ENCODE data around the gene ID4.

The ID4 gene, protein sequence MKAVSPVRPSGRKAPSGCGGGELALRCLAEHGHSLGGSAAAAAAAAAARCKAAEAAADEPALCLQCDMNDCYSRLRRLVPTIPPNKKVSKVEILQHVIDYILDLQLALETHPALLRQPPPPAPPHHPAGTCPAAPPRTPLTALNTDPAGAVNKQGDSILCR

DNA sequence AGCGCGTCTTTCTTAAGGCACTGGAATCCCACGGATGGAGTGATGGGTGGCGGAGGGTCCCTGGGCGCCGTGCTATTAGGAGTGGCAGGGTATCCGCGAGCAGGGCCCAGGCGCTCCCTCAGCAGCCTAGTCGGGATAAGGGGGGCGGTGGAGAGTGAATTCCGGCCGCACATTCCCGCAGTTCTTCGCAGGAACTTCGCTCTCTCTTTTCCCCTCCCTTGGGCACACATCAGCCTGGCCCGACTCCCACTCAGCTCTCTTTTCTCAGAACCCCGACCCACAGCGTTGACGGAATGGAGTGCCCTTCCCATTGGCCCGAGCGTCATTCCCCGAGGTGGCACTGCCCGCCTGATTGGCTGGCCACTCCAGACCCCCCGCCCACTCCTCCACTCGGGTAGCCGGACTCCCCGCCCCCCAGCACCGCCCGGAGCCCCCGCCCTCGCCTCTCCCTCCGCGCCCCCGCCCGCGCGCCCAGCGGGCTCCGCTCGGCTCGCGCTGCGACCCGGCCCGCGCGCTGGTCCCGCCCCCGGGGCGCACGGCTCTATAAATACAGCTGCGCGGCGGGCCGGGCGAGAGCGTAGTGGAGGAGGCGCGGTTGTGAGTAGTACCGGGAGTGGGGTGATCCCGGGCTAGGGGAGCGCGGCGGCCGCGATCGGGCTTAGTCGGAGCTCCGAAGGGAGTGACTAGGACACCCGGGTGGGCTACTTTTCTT lies at the start of gene ID4:
TSS of gene ID4 (plus strand) at position 572 of the 712 bp plus-strand sequence. CDS start 385 bp downstream, outside the sequence.
- peaks cover 2% of the 10 kb centered on the region for H3K4me1 ChIP-seq (ENCODE audit: insufficient read depth, insufficient read length)
- H3K4me3 ChIP-seq (ENCODE audit: insufficient read length, low read depth): peak within 1 kb of the TSS; percentile 88

DNA sequence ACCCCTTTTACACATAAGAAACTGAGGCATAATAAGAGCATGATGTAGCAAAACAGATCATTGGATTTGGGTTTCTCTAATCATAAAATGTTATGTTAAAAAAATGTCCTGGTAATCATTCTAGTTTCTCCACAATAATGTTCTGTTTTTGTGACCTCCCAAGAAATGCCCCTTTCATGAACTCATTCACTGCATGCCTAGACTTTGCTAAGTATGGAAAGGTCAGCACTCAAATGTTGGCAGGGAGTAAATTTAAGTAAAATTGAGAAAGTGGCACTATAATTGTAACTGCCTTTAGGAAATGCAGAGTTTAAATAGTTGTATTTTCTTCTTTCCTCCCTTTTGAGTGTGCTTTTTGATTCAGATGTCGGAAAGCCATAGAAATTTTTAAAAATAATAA lies 48.5 kb upstream of the ID4 start:
- no peak for TF ChIP-seq ZNF274 (IDR thresholded peaks at IDR 0.05; ENCODE audit: low read depth, low read length)
- H3K4me1 ChIP-seq (ENCODE audit: insufficient read depth, insufficient read length): no peaks in the 10 kb centered on the region
- no peaks in the 10 kb centered on the region for H3K27me3 ChIP-seq (ENCODE audit: insufficient read depth, insufficient read length)
- H3K9me3 ChIP-seq (ENCODE audit: insufficient read depth, low read length): no peaks in the 10 kb centered on the region
- H3K9ac ChIP-seq (ENCODE audit: insufficient read length, low read depth): no peak overlapping the region
- no peak overlapping the region for H3K4me3 ChIP-seq (ENCODE audit: insufficient read length, low read depth)
- no peaks in the 10 kb centered on the region for H3K36me3 ChIP-seq (ENCODE audit: insufficient read depth, insufficient read length, low read length)
- no peak for DNase-seq (ENCODE audit: low read depth, low spot score)

More for the DNA sequence above, at the start of gene ID4:
- TF ChIP-seq YY1 (IDR thresholded peaks at IDR 0.05; ENCODE audit: insufficient read depth, insufficient read length): no peak
- no peak for TF ChIP-seq SUZ12 (IDR thresholded peaks at IDR 0.05; ENCODE audit: extremely low read depth, insufficient read depth, insufficient read length)
- TF ChIP-seq ZNF274 (IDR thresholded peaks at IDR 0.05; ENCODE audit: low read depth, low read length): no peak
- Histone ChIP-seq H3K9me3 (ENCODE audit: insufficient read depth, low read length) (no peaks in the 10 kb centered on the region), H3K9ac (ENCODE audit: insufficient read length, low read depth) (peak within 1 kb of the TSS; percentile 91), H3K36me3 (ENCODE audit: insufficient read depth, insufficient read length, low read length) (peaks cover 12% of the 10 kb centered on the region), H3K27me3 (ENCODE audit: insufficient read depth, insufficient read length) (no peaks in the 10 kb centered on the region)
- peak; percentile 86 for DNase-seq (ENCODE audit: low read depth, low spot score)

DNA sequence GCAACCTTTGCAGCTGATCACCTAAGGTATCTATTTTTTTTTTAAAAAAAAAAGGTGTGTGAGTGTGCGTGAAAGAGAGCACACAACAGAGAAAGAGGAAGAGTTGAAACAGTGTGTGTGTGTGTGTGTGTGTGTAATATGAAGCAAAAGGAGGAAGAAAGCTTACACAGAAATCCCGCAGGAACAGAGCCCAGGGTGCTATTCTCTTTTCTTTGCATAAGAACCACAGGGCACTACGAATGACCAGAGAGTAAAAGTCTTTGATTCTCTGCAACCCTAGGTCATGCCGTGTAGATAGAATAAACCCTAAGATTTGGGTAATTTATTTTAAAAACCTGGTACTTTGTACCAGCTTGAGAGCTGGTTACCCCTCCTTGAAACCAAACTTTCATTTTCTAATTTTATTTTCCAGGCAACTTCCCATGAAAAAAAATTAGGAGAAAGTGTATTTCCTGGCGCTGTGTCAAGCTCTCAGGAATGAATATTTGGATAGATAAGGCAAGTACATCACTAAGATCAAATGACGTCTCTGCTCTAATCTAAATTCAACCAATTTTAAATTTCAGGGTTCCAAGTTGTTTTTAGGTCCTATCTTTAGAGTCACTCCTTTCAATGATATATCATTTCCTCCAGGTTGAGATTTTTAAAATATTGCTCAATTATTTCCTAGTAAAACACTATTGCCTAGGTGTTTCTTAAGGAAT lies 47.9 kb upstream of the ID4 start:
- H3K4me1 ChIP-seq (ENCODE audit: insufficient read depth, insufficient read length): no peaks in the 10 kb centered on the region
- no peak for DNase-seq (ENCODE audit: low read depth, low spot score)
- H3K9me3 ChIP-seq (ENCODE audit: insufficient read depth, low read length): no peaks in the 10 kb centered on the region
- H3K9ac ChIP-seq (ENCODE audit: insufficient read length, low read depth): no peak overlapping the region
- TF ChIP-seq YY1 (IDR thresholded peaks at IDR 0.05; ENCODE audit: insufficient read depth, insufficient read length) (no peak), ZNF274 (IDR thresholded peaks at IDR 0.05; ENCODE audit: low read depth, low read length) (no peak), SUZ12 (IDR thresholded peaks at IDR 0.05; ENCODE audit: extremely low read depth, insufficient read depth, insufficient read length) (no peak)
- H3K36me3 ChIP-seq (ENCODE audit: insufficient read depth, insufficient read length, low read length): no peaks in the 10 kb centered on the region
- H3K4me3 ChIP-seq (ENCODE audit: insufficient read length, low read depth): no peak overlapping the region
- H3K27me3 ChIP-seq (ENCODE audit: insufficient read depth, insufficient read length): no peaks in the 10 kb centered on the region

DNA sequence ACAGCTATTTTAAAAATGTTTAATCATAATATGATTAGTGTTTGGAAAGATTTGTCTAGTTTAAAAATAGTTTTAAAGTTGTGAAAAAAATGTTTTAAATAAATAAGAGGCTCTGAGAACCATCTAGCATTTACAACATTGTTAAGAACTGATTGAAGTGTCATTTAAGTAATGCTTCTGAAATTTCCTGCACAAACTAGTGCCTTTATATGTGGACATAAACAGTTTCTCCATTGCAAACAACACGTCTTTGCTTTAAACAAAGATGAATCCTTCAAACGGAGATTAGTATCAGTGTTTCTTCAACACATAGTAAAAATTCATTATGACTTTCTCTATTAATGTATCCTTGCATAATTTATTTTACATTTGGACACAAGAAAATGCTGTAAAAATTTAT lies 45.9 kb upstream of the ID4 start:
- H3K4me1 ChIP-seq (ENCODE audit: insufficient read depth, insufficient read length): no peaks in the 10 kb centered on the region
- TF ChIP-seq ZNF274 (IDR thresholded peaks at IDR 0.05; ENCODE audit: low read depth, low read length) (no peak), SUZ12 (IDR thresholded peaks at IDR 0.05; ENCODE audit: extremely low read depth, insufficient read depth, insufficient read length) (no peak), YY1 (IDR thresholded peaks at IDR 0.05; ENCODE audit: insufficient read depth, insufficient read length) (no peak)
- H3K36me3 ChIP-seq (ENCODE audit: insufficient read depth, insufficient read length, low read length): no peaks in the 10 kb centered on the region
- H3K9ac ChIP-seq (ENCODE audit: insufficient read length, low read depth): no peak overlapping the region
- H3K27me3 ChIP-seq (ENCODE audit: insufficient read depth, insufficient read length): no peaks in the 10 kb centered on the region
- H3K4me3 ChIP-seq (ENCODE audit: insufficient read length, low read depth): no peak overlapping the region
- H3K9me3 ChIP-seq (ENCODE audit: insufficient read depth, low read length): no peaks in the 10 kb centered on the region; the same call in 1 of the 2 replicates
- no peak for DNase-seq (ENCODE audit: low read depth, low spot score)

DNA sequence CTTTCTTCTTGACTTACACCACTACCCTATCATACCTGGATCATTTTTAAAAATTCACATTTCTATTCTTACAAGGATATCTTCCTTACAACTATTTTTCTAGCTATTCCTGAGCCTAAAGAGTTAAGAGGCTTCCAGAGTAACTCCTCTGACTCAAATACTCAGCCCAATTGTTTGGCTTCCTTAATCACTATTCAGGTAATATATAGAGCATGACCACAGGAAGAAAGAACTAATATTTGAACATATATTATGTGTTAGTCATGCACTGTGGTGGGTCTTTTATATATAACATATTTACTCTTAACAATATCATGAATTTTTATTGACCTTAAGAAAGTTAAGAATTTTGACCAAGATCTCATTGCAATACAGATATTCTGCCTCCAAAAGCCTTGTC lies 42.0 kb upstream of the ID4 start:
- Histone ChIP-seq H3K4me1 (ENCODE audit: insufficient read depth, insufficient read length) (no peaks in the 10 kb centered on the region), H3K36me3 (ENCODE audit: insufficient read depth, insufficient read length, low read length) (no peaks in the 10 kb centered on the region), H3K9me3 (ENCODE audit: insufficient read depth, low read length) (peaks cover 4% of the 10 kb centered on the region), H3K9ac (ENCODE audit: insufficient read length, low read depth) (no peak overlapping the region), H3K4me3 (ENCODE audit: insufficient read length, low read depth) (no peak overlapping the region), H3K27me3 (ENCODE audit: insufficient read depth, insufficient read length) (no peaks in the 10 kb centered on the region)
- no peak for TF ChIP-seq SUZ12 (IDR thresholded peaks at IDR 0.05; ENCODE audit: extremely low read depth, insufficient read depth, insufficient read length)
- TF ChIP-seq YY1 (IDR thresholded peaks at IDR 0.05; ENCODE audit: insufficient read depth, insufficient read length): no peak
- no peak for TF ChIP-seq ZNF274 (IDR thresholded peaks at IDR 0.05; ENCODE audit: low read depth, low read length)
- no peak for DNase-seq (ENCODE audit: low read depth, low spot score)

DNA sequence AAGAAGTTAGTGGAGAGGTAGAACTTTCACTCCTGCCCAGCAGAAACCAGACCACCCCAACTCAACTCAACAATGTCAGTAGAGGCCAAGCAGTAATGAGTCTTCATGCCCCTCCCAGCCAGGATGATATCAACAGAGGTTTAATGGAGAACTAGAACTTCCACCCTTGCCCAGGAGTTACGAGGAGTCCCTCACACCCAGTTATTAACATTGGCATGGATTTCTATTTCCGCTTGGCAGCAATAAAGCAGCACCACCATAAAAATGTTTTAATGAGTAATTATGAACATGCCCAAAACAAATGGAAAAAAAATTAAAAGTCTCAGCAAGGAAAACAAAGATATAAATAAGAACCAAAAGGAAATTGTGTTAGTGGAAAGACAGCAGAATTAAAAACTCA lies 40.7 kb upstream of the ID4 start:
- Histone ChIP-seq H3K9ac (ENCODE audit: insufficient read length, low read depth) (no peak overlapping the region), H3K9me3 (ENCODE audit: insufficient read depth, low read length) (peaks cover 4% of the 10 kb centered on the region), H3K4me1 (ENCODE audit: insufficient read depth, insufficient read length) (no peaks in the 10 kb centered on the region), H3K4me3 (ENCODE audit: insufficient read length, low read depth) (no peak overlapping the region), H3K36me3 (ENCODE audit: insufficient read depth, insufficient read length, low read length) (no peaks in the 10 kb centered on the region), H3K27me3 (ENCODE audit: insufficient read depth, insufficient read length) (no peaks in the 10 kb centered on the region)
- no peak for DNase-seq (ENCODE audit: low read depth, low spot score)
- no peak for TF ChIP-seq ZNF274 (IDR thresholded peaks at IDR 0.05; ENCODE audit: low read depth, low read length)
- TF ChIP-seq SUZ12 (IDR thresholded peaks at IDR 0.05; ENCODE audit: extremely low read depth, insufficient read depth, insufficient read length): no peak
- no peak for TF ChIP-seq YY1 (IDR thresholded peaks at IDR 0.05; ENCODE audit: insufficient read depth, insufficient read length)

DNA sequence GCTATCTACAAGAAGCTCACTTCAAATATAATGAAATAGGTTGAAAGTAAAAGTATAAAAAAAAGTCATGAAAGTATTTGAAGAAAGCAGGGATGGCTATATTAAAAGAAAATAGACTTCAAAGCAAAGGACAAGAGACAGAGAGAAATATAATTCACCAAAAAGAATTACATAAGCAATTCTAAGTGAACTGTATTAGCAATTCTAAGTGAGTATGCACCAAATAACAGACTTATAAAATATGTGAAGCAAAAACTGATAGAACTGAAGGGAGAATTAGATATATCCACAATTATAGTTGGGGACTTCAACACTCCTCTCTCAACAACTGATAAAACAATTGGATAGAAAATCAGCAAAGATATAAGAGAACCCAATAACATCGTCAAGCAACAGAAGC lies 38.8 kb upstream of the ID4 start:
- H3K27me3 ChIP-seq (ENCODE audit: insufficient read depth, insufficient read length): no peaks in the 10 kb centered on the region
- H3K9ac ChIP-seq (ENCODE audit: insufficient read length, low read depth): no peak overlapping the region
- H3K36me3 ChIP-seq (ENCODE audit: insufficient read depth, insufficient read length, low read length): no peaks in the 10 kb centered on the region
- peaks cover 4% of the 10 kb centered on the region for H3K9me3 ChIP-seq (ENCODE audit: insufficient read depth, low read length)
- no peak overlapping the region for H3K4me3 ChIP-seq (ENCODE audit: insufficient read length, low read depth)
- DNase-seq (ENCODE audit: low read depth, low spot score): no peak
- TF ChIP-seq ZNF274 (IDR thresholded peaks at IDR 0.05; ENCODE audit: low read depth, low read length) (no peak), SUZ12 (IDR thresholded peaks at IDR 0.05; ENCODE audit: extremely low read depth, insufficient read depth, insufficient read length) (no peak), YY1 (IDR thresholded peaks at IDR 0.05; ENCODE audit: insufficient read depth, insufficient read length) (no peak)
- H3K4me1 ChIP-seq (ENCODE audit: insufficient read depth, insufficient read length): no peaks in the 10 kb centered on the region

Measured in NT2/D1 (cell line).